HepG2 (cell line): ENCODE results near the gene NEIL3.
A peak's percentile ranks its signal among the peaks of the same experiment; 100 is the strongest.

Source experiments
- ARID2 ChIP-seq: sonication (generic); formaldehyde crosslinking; IDR thresholded peaks from 2 replicates; pipeline ENCODE4 v1.8.1; 2022; ENCODE audit warnings: mild to moderate bottlenecking, missing genetic modification reagents, borderline replicate concordance
- CEBPG ChIP-seq: IDR thresholded peaks from 2 replicates; pipeline ENCODE4 v1.6.1; 2016
- CHD2 ChIP-seq: IDR thresholded peaks from 2 replicates; pipeline ENCODE4 v1.6.1; 2011; ENCODE audit warnings: low read depth, low read length, improper control_type of control experiment
- CTCF ChIP-seq: sonication (generic); formaldehyde crosslinking; IDR thresholded peaks from 2 replicates; pipeline ENCODE4 v1.5.0; 2020; ENCODE audit warnings: mild to moderate bottlenecking, missing genetic modification reagents, moderate library complexity
- HNF4A ChIP-seq: sonication (generic); formaldehyde crosslinking; IDR thresholded peaks from 2 replicates; pipeline ENCODE4 v1.4.0; 2020; ENCODE audit warnings: missing genetic modification reagents
- KDM5A ChIP-seq: fragments of 200-600 bp; sonication (generic); IDR thresholded peaks from 2 replicates; pipeline ENCODE4 v1.7.0; 2018; ENCODE audit warnings: antibody characterized with exemption, mild to moderate bottlenecking, low read length, borderline replicate concordance
- MTA3 ChIP-seq: sonication (generic); formaldehyde crosslinking; IDR thresholded peaks from 2 replicates; pipeline ENCODE4 v1.4.0; 2020; ENCODE audit warnings: missing genetic modification reagents
- MXI1 ChIP-seq: IDR thresholded peaks from 3 replicates; pipeline ENCODE4 v1.6.1; 2012; ENCODE audit warnings: low read depth, low read length, inconsistent platforms, borderline replicate concordance
- RXRB ChIP-seq: IDR thresholded peaks from 2 replicates; pipeline ENCODE4 v1.6.1; 2016; ENCODE audit warnings: borderline replicate concordance, missing genetic modification reagents, missing compliant biosample characterization
- ZNF256 ChIP-seq: sonication (generic); formaldehyde crosslinking; conservative IDR thresholded peaks from 2 replicates; pipeline ENCODE4 v1.4.0; 2020; ENCODE audit warnings: missing genetic modification reagents
- ZNF33B ChIP-seq: sonication (generic); formaldehyde crosslinking; IDR thresholded peaks from 2 replicates; pipeline ENCODE4 v1.5.1; 2020; ENCODE audit warnings: mild to moderate bottlenecking, missing genetic modification reagents
- ZNF589 ChIP-seq: sonication (generic); formaldehyde crosslinking; conservative IDR thresholded peaks from 2 replicates; pipeline ENCODE4 v1.8.0; 2022; ENCODE audit warnings: mild to moderate bottlenecking, moderate library complexity, missing genetic modification reagents
- ZSCAN20 ChIP-seq: sonication (generic); formaldehyde crosslinking; IDR thresholded peaks from 2 replicates; pipeline ENCODE4 v1.4.0; 2020; ENCODE audit warnings: missing genetic modification reagents, mild to moderate bottlenecking, borderline replicate concordance
- TF ChIP-seq, protein P1 (sequence below): sonication (generic); formaldehyde crosslinking; IDR thresholded peaks from 2 replicates; pipeline ENCODE4 v1.4.0; 2020; ENCODE audit warnings: missing genetic modification reagents

- TF ChIP-seq CHD2 (no peak), ZNF589 (CRISPR knock-in tag) (no peak), RXRB (no peak), CTCF (CRISPR knock-in tag) (no peak), MTA3 (CRISPR knock-in tag) (no peak), ZNF256 (CRISPR knock-in tag) (no peak), MXI1 (no peak), CEBPG (CRISPR knock-in tag) (no peak), ARID2 (CRISPR knock-in tag) (no peak), ZSCAN20 (CRISPR knock-in tag) (no peak), HNF4A (CRISPR knock-in tag) (peak; percentile 26; the same call in 1 of the 2 replicates), KDM5A (no peak), ZNF33B (CRISPR knock-in tag) (no peak)
- TF ChIP-seq, protein P1, sequence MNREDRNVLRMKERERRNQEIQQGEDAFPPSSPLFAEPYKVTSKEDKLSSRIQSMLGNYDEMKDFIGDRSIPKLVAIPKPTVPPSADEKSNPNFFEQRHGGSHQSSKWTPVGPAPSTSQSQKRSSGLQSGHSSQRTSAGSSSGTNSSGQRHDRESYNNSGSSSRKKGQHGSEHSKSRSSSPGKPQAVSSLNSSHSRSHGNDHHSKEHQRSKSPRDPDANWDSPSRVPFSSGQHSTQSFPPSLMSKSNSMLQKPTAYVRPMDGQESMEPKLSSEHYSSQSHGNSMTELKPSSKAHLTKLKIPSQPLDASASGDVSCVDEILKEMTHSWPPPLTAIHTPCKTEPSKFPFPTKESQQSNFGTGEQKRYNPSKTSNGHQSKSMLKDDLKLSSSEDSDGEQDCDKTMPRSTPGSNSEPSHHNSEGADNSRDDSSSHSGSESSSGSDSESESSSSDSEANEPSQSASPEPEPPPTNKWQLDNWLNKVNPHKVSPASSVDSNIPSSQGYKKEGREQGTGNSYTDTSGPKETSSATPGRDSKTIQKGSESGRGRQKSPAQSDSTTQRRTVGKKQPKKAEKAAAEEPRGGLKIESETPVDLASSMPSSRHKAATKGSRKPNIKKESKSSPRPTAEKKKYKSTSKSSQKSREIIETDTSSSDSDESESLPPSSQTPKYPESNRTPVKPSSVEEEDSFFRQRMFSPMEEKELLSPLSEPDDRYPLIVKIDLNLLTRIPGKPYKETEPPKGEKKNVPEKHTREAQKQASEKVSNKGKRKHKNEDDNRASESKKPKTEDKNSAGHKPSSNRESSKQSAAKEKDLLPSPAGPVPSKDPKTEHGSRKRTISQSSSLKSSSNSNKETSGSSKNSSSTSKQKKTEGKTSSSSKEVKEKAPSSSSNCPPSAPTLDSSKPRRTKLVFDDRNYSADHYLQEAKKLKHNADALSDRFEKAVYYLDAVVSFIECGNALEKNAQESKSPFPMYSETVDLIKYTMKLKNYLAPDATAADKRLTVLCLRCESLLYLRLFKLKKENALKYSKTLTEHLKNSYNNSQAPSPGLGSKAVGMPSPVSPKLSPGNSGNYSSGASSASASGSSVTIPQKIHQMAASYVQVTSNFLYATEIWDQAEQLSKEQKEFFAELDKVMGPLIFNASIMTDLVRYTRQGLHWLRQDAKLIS (CRISPR knock-in tag), result no peak
Measured at GRCh38 chr4:177293208-177294033, 16.3 kb upstream of the NEIL3 start.
